Endodermal cell (in vitro differentiated cells): ENCODE data around the gene PIK3R5. TPM values are rescaled to one million over a fixed set of nuclear protein-coding genes. Genes with fewer than 3 reads are reported as not detected.

Experiments used
- DNase-seq: peaks from one replicate; pipeline ENCODE4 v3.0.0-alpha.2; 2017
- H3K27ac ChIP-seq: 2 replicates; pipeline ENCODE4 v1.5.1; 2013; ENCODE audit warnings: mild to moderate bottlenecking, low read depth, low read length, moderate library complexity
- H3K27me3 ChIP-seq: 2 replicates; pipeline ENCODE4 v1.6.1; 2013; ENCODE audit warnings: mild to moderate bottlenecking, low read length, moderate library complexity; ENCODE audit not compliant: insufficient read depth, control insufficient read depth, poor library complexity, severe bottlenecking
- H3K36me3 ChIP-seq: 2 replicates; pipeline ENCODE4 v1.7.0; 2013; ENCODE audit warnings: mild to moderate bottlenecking, low read length, moderate library complexity; ENCODE audit not compliant: control insufficient read depth, insufficient read depth
- H3K4me1 ChIP-seq: one replicate; pipeline ENCODE4 v1.7.0; 2013; ENCODE audit warnings: low read length; ENCODE audit not compliant: control insufficient read depth, insufficient read depth
- H3K4me3 ChIP-seq: 2 replicates; pipeline ENCODE4 v1.5.1; 2013; ENCODE audit warnings: mild to moderate bottlenecking, low read length, moderate library complexity
- H3K9ac ChIP-seq: 2 replicates; pipeline ENCODE4 v1.6.1; 2013; ENCODE audit warnings: mild to moderate bottlenecking, low read length, moderate library complexity; ENCODE audit not compliant: poor library complexity, severe bottlenecking; ENCODE audit errors: extremely low read depth
- H3K9me3 ChIP-seq: 2 replicates; pipeline ENCODE4 v1.6.1; 2013; ENCODE audit warnings: mild to moderate bottlenecking, low read length, moderate library complexity; ENCODE audit not compliant: control insufficient read depth
- H3K27ac Mint-ChIP-seq: 2 replicates; pipeline ENCODE4 v1.8.0; 2020; ENCODE audit warnings: mixed read lengths
- H3K27me3 Mint-ChIP-seq: 2 replicates; pipeline ENCODE4 v1.8.0; 2021; ENCODE audit warnings: mild to moderate bottlenecking, mixed read lengths; ENCODE audit not compliant: insufficient read depth
- H3K36me3 Mint-ChIP-seq: 2 replicates; pipeline ENCODE4 v1.8.0; 2020; ENCODE audit warnings: low read depth, mixed read lengths
- H3K4me1 Mint-ChIP-seq: 2 replicates; pipeline ENCODE4 v1.8.0; 2020; ENCODE audit warnings: mixed read lengths
- H3K4me3 Mint-ChIP-seq: 2 replicates; pipeline ENCODE4 v1.8.0; 2020; ENCODE audit warnings: mild to moderate bottlenecking, moderate library complexity, mixed read lengths
- H3K9me3 Mint-ChIP-seq: 2 replicates; pipeline ENCODE4 v1.8.0; 2020; ENCODE audit warnings: mild to moderate bottlenecking, mixed read lengths
- CTCF ChIP-seq: fragments of 200-600 bp; sonication (generic); conservative IDR thresholded peaks from 2 replicates; pipeline ENCODE4 v1.5.0; 2021; ENCODE audit warnings: antibody characterized with exemption, mild to moderate bottlenecking
- WGBS, 2 experiments: methylation state at CpG; one replicate each; pipeline versions ENCODE4 v1.1.5 to v1.1.7; 2013; ENCODE audit warnings: missing lambda C conversion rate in 2 of 2, mixed read lengths in 1 of 2; ENCODE audit not compliant: insufficient coverage in 1 of 2, insufficient read length in 1 of 2; 5-methylcytosine and 5-hydroxymethylcytosine counted together
- total RNA-seq, 2 donors: library from RNA; stranded (reverse); fragmentation: NEBNext Ultra II Directional in 1 of 2; extraction: Animal tissue kit (Norgen Biotek cat#: 25700) in 1 of 2; gene quantifications; 2 replicates in 1 of 2; 3 replicates in 1 of 2; pipeline ENCODE4 v1.2.1, GENCODE V29; 2021

PIK3R5 gene
- total RNA-seq, 2 donors from 2014 or later = 10.4 to 37.0 TPM

- Histone ChIP-seq H3K4me1 (peaks cover 13% of the 10 kb centered on the region), H3K9ac (no peak overlapping the region), H3K27me3 (no peaks in the 10 kb centered on the region), H3K36me3 (no peaks in the 10 kb centered on the region), H3K27ac (no peak overlapping the region), H3K9me3 (no peaks in the 10 kb centered on the region), H3K4me3 (no peak overlapping the region)
- Mint-ChIP-seq H3K27me3 (peaks cover 14% of the 10 kb centered on the region), H3K27ac (no peak overlapping the region), H3K9me3 (no peaks in the 10 kb centered on the region), H3K36me3 (no peaks in the 10 kb centered on the region), H3K4me3 (no peak overlapping the region), H3K4me1 (peaks cover 19% of the 10 kb centered on the region)
- 95% methylated on average over 2 of the region's 2 CpGs for WGBS, 2 experiments
- DNase-seq = peak; percentile 19
- TF ChIP-seq CTCF = no peak
Observed at GRCh38 chr17:8898126-8898525, 67.4 kb downstream of the PIK3R5 start.

- peaks cover 13% of the 10 kb centered on the region for H3K4me1 ChIP-seq
- Mint-ChIP-seq H3K27me3 (peaks cover 14% of the 10 kb centered on the region), H3K36me3 (no peaks in the 10 kb centered on the region), H3K9me3 (no peaks in the 10 kb centered on the region), H3K27ac (peak overlapping the region; percentile 39), H3K4me3 (no peak overlapping the region), H3K4me1 (peaks cover 28% of the 10 kb centered on the region)
- no peak overlapping the region for H3K9ac ChIP-seq
- DNase-seq = peak; percentile 46
- TF ChIP-seq CTCF = no peak
- H3K4me3 ChIP-seq = no peak overlapping the region
- no peaks in the 10 kb centered on the region for H3K36me3 ChIP-seq
- WGBS, 2 experiments = 86 to 87% methylated on average over 5 to 12 of the region's 12 CpGs
- no peak overlapping the region for H3K27ac ChIP-seq
- no peaks in the 10 kb centered on the region for H3K27me3 ChIP-seq
- no peaks in the 10 kb centered on the region for H3K9me3 ChIP-seq
Observed at GRCh38 chr17:8896641-8897635, 68.6 kb downstream of the PIK3R5 start.

- Mint-ChIP-seq H3K27ac (no peak overlapping the region), H3K9me3 (no peaks in the 10 kb centered on the region), H3K4me3 (no peak overlapping the region), H3K27me3 (peaks cover 16% of the 10 kb centered on the region), H3K36me3 (no peaks in the 10 kb centered on the region), H3K4me1 (peaks cover 29% of the 10 kb centered on the region)
- Histone ChIP-seq H3K9ac (no peak overlapping the region), H3K27ac (no peak overlapping the region), H3K4me1 (peaks cover 13% of the 10 kb centered on the region), H3K4me3 (no peak overlapping the region), H3K27me3 (no peaks in the 10 kb centered on the region), H3K9me3 (no peaks in the 10 kb centered on the region), H3K36me3 (no peaks in the 10 kb centered on the region)
- TF ChIP-seq CTCF = no peak
- DNase-seq = peak; percentile 23
- WGBS, 2 experiments = 91 to 100% methylated on average over 1 to 3 of the region's 3 CpGs
Observed at GRCh38 chr17:8896087-8896486, 69.4 kb downstream of the PIK3R5 start.
